K562 (cell line): Measurements from ENCODE around the gene ABR. TPM values are rescaled to one million over a fixed set of nuclear protein-coding genes. Genes with fewer than 3 reads are reported as not detected.
"Not testable (repeated sequence)": the region's sequence is repeated elsewhere in the genome, so short reads cannot be mapped to it uniquely, and the experiment has no call there.

ENCODE experiments used
- ATAC-seq: fragments of 200-7000 bp; cut with Tn5 transposase; 3 replicates; pipeline ENCODE4 v1.9.1; 2020; ENCODE audit warnings: moderate library complexity
- BruUV-seq: library from RNA; stranded (reverse); fragments of 400-500 nt; replicated peaks from 2 replicates; lab custom pipeline; 2021; lab: Mats Ljungman, UMichigan
- CTCF ChIA-PET: fragments of 300-600 bp; formaldehyde crosslinking; extraction: SDS; loops from one replicate; lab custom pipeline; 2021; ENCODE audit warnings: low intra/inter-chr PET ratio; lab: Yijun Ruan, JAX
- POLR2A ChIA-PET: fragments of 300-600, 350-650 bp; sonication (Branson Sonifier 250); formaldehyde crosslinking; extraction: SDS; loops from one replicate; lab custom pipeline; 2021; ENCODE audit warnings: antibody characterized with exemption, inconsistent platforms; lab: Yijun Ruan, JAX
- DNase-seq, 4 experiments: peaks; one replicate each; pipeline versions ENCODE4 v3.0.0 to v3.0.0-alpha.2; 2011 to 2018; ENCODE audit warnings: low spot score in 3 of 4, mixed read lengths in 3 of 4; ENCODE audit errors: extremely low read depth in 1 of 4
- FAIRE-seq: peaks from 2 replicates; lab custom pipeline; 2011; peaks lifted over from hg19 to GRCh38; lab: Jason Lieb, UNC
- H2AFZ ChIP-seq: 2 replicates; pipeline ENCODE4 v1.6.0; 2011; ENCODE audit warnings: low read depth, low read length, control low read depth, inconsistent platforms
- H3K27ac ChIP-seq: fragments of 200-600 bp; 3 replicates; pipeline ENCODE4 v1.8.0; 2011; ENCODE audit warnings: low read depth, mild to moderate bottlenecking, control low read depth, inconsistent platforms, low read length, moderate library complexity, mixed read lengths; ENCODE audit errors: extremely low read depth
- H3K27me3 ChIP-seq, 2 experiments: fragments of 300-600 bp in 1 of 2; 2 replicates in 1 of 2; 3 replicates in 1 of 2; pipeline versions ENCODE4 v1.6.0 to v1.8.0; 2011; ENCODE audit warnings: inconsistent platforms in 2 of 2, low read length in 2 of 2, mild to moderate bottlenecking in 1 of 2, mixed read lengths in 1 of 2, moderate library complexity in 1 of 2; ENCODE audit not compliant: control insufficient read depth in 2 of 2, insufficient read depth in 2 of 2
- H3K36me3 ChIP-seq: fragments of 300-600 bp; 3 replicates; pipeline ENCODE4 v1.8.0; 2011; ENCODE audit warnings: mild to moderate bottlenecking, low read length, inconsistent platforms; ENCODE audit not compliant: control insufficient read depth, insufficient read depth
- H3K4me1 ChIP-seq, 2 experiments: fragments of 200-600 bp in 1 of 2; replicated peaks in 1 of 2; 2 replicates in 1 of 2; 3 replicates in 1 of 2; pipeline versions ENCODE4 v1.5.1 to v1.8.0; 2011; ENCODE audit warnings: inconsistent platforms in 2 of 2, low read length in 2 of 2, mild to moderate bottlenecking in 1 of 2, mixed read lengths in 1 of 2, moderate library complexity in 1 of 2; ENCODE audit not compliant: control insufficient read depth in 2 of 2, insufficient read depth in 2 of 2
- H3K4me2 ChIP-seq: 2 replicates; pipeline ENCODE4 v1.6.1; 2011; ENCODE audit warnings: low read length, control low read depth, inconsistent platforms, mixed read lengths; ENCODE audit not compliant: insufficient read depth
- H3K4me3 ChIP-seq: fragments of 200-600 bp; sonication (generic), shearing (Covaris generic); 2 replicates; pipeline ENCODE4 v1.5.1; 2016; ENCODE audit warnings: control low read depth, inconsistent platforms
- H3K79me2 ChIP-seq: fragments of 200-600 bp; 3 replicates; pipeline ENCODE4 v1.8.0; 2011; ENCODE audit warnings: low read length, inconsistent platforms; ENCODE audit not compliant: control insufficient read depth, insufficient read depth
- H3K9ac ChIP-seq, 2 experiments: 2 replicates each; pipeline versions ENCODE4 v1.6.0 to v1.6.1; 2011; ENCODE audit warnings: low read depth in 2 of 2, low read length in 2 of 2, control low read depth in 1 of 2, inconsistent platforms in 1 of 2, mild to moderate bottlenecking in 1 of 2, mixed read lengths in 1 of 2; ENCODE audit not compliant: insufficient read depth in 1 of 2
- H3K9me1 ChIP-seq: one replicate; pipeline ENCODE4 v1.6.0; 2011; ENCODE audit warnings: inconsistent platforms, mild to moderate bottlenecking, low read length, moderate library complexity; ENCODE audit not compliant: control insufficient read depth, insufficient read depth
- H3K9me3 ChIP-seq: replicated peaks from 2 replicates; pipeline ENCODE4 v1.5.1; 2011; ENCODE audit warnings: low read depth, low read length, inconsistent platforms; ENCODE audit not compliant: control insufficient read depth, insufficient read depth
- H4K20me1 ChIP-seq: replicated peaks from 2 replicates; pipeline ENCODE4 v1.6.1; 2011; ENCODE audit warnings: low read length, inconsistent platforms, mixed read lengths; ENCODE audit not compliant: control insufficient read depth, insufficient read depth
- BRCA1 ChIP-seq, 2 experiments: fragments of 450-650 bp in 1 of 2; sonication (generic) in 1 of 2; formaldehyde crosslinking in 1 of 2; IDR thresholded peaks; 2 replicates each; pipeline versions ENCODE4 v1.5.0 to v1.6.1; 2017 to 2020; ENCODE audit warnings: mild to moderate bottlenecking in 1 of 2, missing genetic modification reagents in 1 of 2
- CBX2 ChIP-seq: fragments of 200-600 bp; sonication (generic); IDR thresholded peaks from one replicate; pipeline ENCODE4 v1.6.1; 2012; ENCODE audit warnings: mild to moderate bottlenecking, low read length, inconsistent platforms; ENCODE audit not compliant: insufficient read depth, poor library complexity, severe bottlenecking
- E2F5 ChIP-seq: sonication (generic); formaldehyde crosslinking; IDR thresholded peaks from 2 replicates; pipeline ENCODE4 v1.8.0; 2022; ENCODE audit warnings: mild to moderate bottlenecking, missing genetic modification reagents
- HDAC3 ChIP-seq: fragments of 450-650 bp; IDR thresholded peaks from 2 replicates; pipeline ENCODE4 v1.6.1; 2018; ENCODE audit warnings: borderline replicate concordance, mild to moderate bottlenecking, moderate library complexity; ENCODE audit not compliant: partially characterized antibody
- HIVEP1 ChIP-seq: fragments of 250-450 bp; sonication (Bioruptor Pico); IDR thresholded peaks from 2 replicates; pipeline ENCODE4 v1.4.0; 2020; ENCODE audit warnings: mild to moderate bottlenecking
- HMGN3 ChIP-seq: IDR thresholded peaks from 2 replicates; pipeline ENCODE4 v1.6.1; 2011; ENCODE audit warnings: borderline replicate concordance, low read depth, mild to moderate bottlenecking, mixed read lengths, low read length; ENCODE audit not compliant: insufficient read length; ENCODE audit errors: extremely low read depth
- MED1 ChIP-seq: sonication (generic); formaldehyde crosslinking; IDR thresholded peaks from 2 replicates; pipeline ENCODE4 v1.8.1; 2023; ENCODE audit warnings: missing genetic modification reagents, borderline replicate concordance
- YBX1 ChIP-seq: fragments of 450-650 bp; IDR thresholded peaks from 2 replicates; pipeline ENCODE4 v1.7.1; 2016; ENCODE audit warnings: mild to moderate bottlenecking
- ZNF347 ChIP-seq: fragments of 450-650 bp; formaldehyde crosslinking; IDR thresholded peaks from 2 replicates; pipeline ENCODE4 v1.4.0; 2020; ENCODE audit warnings: low read depth, mild to moderate bottlenecking, moderate library complexity
- ZNF764 ChIP-seq: fragments of 250-450 bp; sonication (Bioruptor Pico); IDR thresholded peaks from 2 replicates; pipeline ENCODE4 v1.4.0; 2020; ENCODE audit warnings: low read depth, mild to moderate bottlenecking, moderate library complexity
- WGBS: fragments of 100-300 bp; shearing (Covaris generic); methylation state at CpG from one replicate; pipeline ENCODE4 v1.1.6; 2016; ENCODE audit warnings: low coverage, mixed read lengths; ENCODE audit not compliant: insufficient coverage; ENCODE audit errors: missing lambda C conversion rate; 5-methylcytosine and 5-hydroxymethylcytosine counted together
- in situ Hi-C: fragments of 300-500 bp; cut with MboI; formaldehyde crosslinking; loops from 4 replicates; pipeline ENCODE4 v1.15.0; 2018; ENCODE audit warnings: inconsistent platforms, mixed read lengths
- intact Hi-C: fragments of 100-400 bp; cut with micrococcal nuclease; formaldehyde crosslinking; loops from 2 replicates; pipeline ENCODE4 v1.14.2; 2022
- polyA plus RNA-seq, 8 experiments: library from polyadenylated mRNA; depleted of rRNA in 4 of 8; stranded (reverse) in 5 of 8; unstranded in 3 of 8; fragments of >200 nt; fragmentation: Nextera tagmentation in 2 of 8; fragmentation: Illumina TruSeq in 1 of 8; extraction: Ambion mirVana in 2 of 8; extraction: Trizol in 1 of 8; gene quantifications; 2 replicates each; pipeline versions ENCODE4 v1.2.1 to v1.2.3, GENCODE V29; 2011 to 2014; ENCODE audit warnings: inconsistent platforms in 1 of 8, missing spikeins in 1 of 8
- total RNA-seq, 7 experiments: library from RNA; depleted of rRNA in 6 of 7; stranded (reverse); fragments of >200 nt in 6 of 7; fragmentation: Illumina TruSeq in 2 of 7; extraction: Trizol in 2 of 7; gene quantifications; 2 replicates each; pipeline versions ENCODE4 v1.2.1 to v1.2.3, GENCODE V29; 2011 to 2021; ENCODE audit warnings: low replicate concordance in 1 of 7
- TF ChIP-seq, protein P1 (sequence below): IDR thresholded peaks from 2 replicates; pipeline ENCODE4 v1.6.1; 2016; ENCODE audit warnings: missing genetic modification characterization, missing compliant biosample characterization

The ABR gene
- total and polyA plus RNA-seq, 9 of the 15 experiments (the other 6 are each of a cell fraction or from before 2014, with no cell fraction given) = 0.07 to 1.6 (median 0.37) TPM; not detected in 1

DNA sequence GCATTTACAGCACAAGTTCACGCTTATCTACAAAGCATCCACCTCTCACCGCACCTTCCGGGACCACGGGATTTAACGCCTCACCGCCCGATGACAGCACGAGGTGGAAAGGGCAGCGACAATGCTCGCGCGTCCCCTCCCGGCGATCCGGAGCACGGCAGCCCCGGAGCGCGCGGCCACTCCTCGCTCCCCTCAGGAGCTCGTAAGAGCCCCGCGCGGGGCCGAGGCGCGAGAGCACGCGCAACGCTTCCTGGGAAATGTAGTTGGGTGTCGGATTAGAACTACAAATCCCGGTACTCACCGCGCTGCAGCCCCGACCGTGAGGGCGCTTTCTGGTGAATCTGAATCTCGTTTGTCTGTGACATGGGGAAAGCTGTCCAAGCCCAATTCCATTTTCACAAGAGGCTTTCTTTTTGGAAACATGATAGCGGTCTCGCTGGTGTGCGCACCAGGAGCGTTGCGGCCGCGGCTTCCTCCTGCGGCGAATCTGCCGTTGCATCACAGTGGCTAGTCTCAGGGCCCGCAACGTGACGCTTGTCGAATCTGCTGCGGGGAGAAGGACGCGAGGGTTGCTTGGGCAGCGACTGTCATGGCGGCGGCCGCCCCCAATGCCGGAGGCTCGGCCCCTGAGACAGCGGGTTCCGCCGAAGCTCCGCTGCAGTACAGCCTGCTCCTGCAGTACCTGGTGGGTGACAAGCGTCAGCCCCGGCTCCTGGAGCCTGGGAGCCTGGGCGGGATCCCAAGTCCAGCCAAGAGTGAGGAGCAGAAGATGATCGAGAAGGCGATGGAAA, 183.0 kb downstream of the ABR start, which contains the start of gene TIMM22 (continued):
- TF ChIP-seq E2F5 (CRISPR knock-in tag) = no peak
- no peak for TF ChIP-seq ZNF347
- TF ChIP-seq HDAC3 = no peak
- TF ChIP-seq, protein P1, sequence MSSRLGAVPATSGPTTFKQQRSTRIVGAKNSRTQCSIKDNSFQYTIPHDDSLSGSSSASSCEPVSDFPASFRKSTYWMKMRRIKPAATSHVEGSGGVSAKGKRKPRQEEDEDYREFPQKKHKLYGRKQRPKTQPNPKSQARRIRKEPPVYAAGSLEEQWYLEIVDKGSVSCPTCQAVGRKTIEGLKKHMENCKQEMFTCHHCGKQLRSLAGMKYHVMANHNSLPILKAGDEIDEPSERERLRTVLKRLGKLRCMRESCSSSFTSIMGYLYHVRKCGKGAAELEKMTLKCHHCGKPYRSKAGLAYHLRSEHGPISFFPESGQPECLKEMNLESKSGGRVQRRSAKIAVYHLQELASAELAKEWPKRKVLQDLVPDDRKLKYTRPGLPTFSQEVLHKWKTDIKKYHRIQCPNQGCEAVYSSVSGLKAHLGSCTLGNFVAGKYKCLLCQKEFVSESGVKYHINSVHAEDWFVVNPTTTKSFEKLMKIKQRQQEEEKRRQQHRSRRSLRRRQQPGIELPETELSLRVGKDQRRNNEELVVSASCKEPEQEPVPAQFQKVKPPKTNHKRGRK (tag) = no peak
- no peak for TF ChIP-seq YBX1
- no peak for TF ChIP-seq BRCA1 (IDR thresholded peaks at IDR 0.05)
- TF ChIP-seq BRCA1 (CRISPR knock-in tag; IDR thresholded peaks at IDR 0.05) = no peak
- no peak for TF ChIP-seq HMGN3
- no peak for TF ChIP-seq CBX2
- no peak for TF ChIP-seq HIVEP1 (CRISPR knock-in tag)
- no peak for TF ChIP-seq ZNF764 (CRISPR knock-in tag)
- TF ChIP-seq MED1 = no peak

GRCh38 chr17:995324-995723, 184.5 kb downstream of the ABR start:
- FAIRE-seq, H3K4me3 ChIP-seq, in situ Hi-C loops, H3K4me1 ChIP-seq, H3K9me1 ChIP-seq, BruUV-seq, DNase-seq, POLR2A ChIA-PET, H3K9ac ChIP-seq, H3K4me2 ChIP-seq, H3K9me3 ChIP-seq, H2AFZ ChIP-seq, H3K27me3 ChIP-seq, H4K20me1 ChIP-seq, H3K27ac ChIP-seq, ATAC-seq: not testable (repeated sequence)
- Histone ChIP-seq H3K79me2 (peaks cover 25% of the 10 kb centered on the region), H3K36me3 (peaks cover 18% of the 10 kb centered on the region)
- CTCF ChIA-PET = interaction anchor here (0.5 to 1.1 kb wide), 3 partner anchors 97 to 584 kb away, joined by 3 read pairs; no protein-coding TSS in a partner anchor
- WGBS = 61% methylated on average over 7 of the region's 8 CpGs
- intact Hi-C loops = loop anchor here (5.0 kb wide), 2 partner anchors 198 to 583 kb away; a partner anchor contains a TSS
